Measurements from ENCODE around the gene MSH6.

- no peak for TF ChIP-seq CTCF (IDR thresholded peaks at IDR 0.05 in 8 of 11, conservative IDR thresholded peaks at IDR 0.05 in 3 of 11)
- TF ChIP-seq POLR2A (IDR thresholded peaks at IDR 0.05), result no peak
These were observed 10.6 kb upstream of the MSH6 start for GRCh38 chr2:47772343-47772742.
